Astrocyte of the cerebellum (primary cell): ENCODE data around the gene RPRM.
"Not testable (repeated sequence)": the region's sequence is repeated elsewhere in the genome, so short reads cannot be mapped to it uniquely, and the experiment has no call there.

Experiments used
- DNase-seq: peaks from one replicate; pipeline ENCODE4 v3.0.0-alpha.2; 2011; ENCODE audit warnings: low read depth
- H3K4me3 ChIP-seq: 2 replicates; pipeline ENCODE4 v1.5.1; 2011; ENCODE audit warnings: mild to moderate bottlenecking, low read depth, low read length, moderate library complexity
- in situ Hi-C: cut with HindIII; loops from 2 replicates; pipeline ENCODE4 v1.10.0; 2017; ENCODE audit warnings: low sequenced_read_pairs
- TF ChIP-seq, protein P1 (sequence below): IDR thresholded peaks from 2 replicates; pipeline ENCODE4 v1.5.1; 2012; ENCODE audit warnings: low read length, low read depth, moderate library complexity, mild to moderate bottlenecking; ENCODE audit errors: missing control alignments

Gene RPRM

DNA sequence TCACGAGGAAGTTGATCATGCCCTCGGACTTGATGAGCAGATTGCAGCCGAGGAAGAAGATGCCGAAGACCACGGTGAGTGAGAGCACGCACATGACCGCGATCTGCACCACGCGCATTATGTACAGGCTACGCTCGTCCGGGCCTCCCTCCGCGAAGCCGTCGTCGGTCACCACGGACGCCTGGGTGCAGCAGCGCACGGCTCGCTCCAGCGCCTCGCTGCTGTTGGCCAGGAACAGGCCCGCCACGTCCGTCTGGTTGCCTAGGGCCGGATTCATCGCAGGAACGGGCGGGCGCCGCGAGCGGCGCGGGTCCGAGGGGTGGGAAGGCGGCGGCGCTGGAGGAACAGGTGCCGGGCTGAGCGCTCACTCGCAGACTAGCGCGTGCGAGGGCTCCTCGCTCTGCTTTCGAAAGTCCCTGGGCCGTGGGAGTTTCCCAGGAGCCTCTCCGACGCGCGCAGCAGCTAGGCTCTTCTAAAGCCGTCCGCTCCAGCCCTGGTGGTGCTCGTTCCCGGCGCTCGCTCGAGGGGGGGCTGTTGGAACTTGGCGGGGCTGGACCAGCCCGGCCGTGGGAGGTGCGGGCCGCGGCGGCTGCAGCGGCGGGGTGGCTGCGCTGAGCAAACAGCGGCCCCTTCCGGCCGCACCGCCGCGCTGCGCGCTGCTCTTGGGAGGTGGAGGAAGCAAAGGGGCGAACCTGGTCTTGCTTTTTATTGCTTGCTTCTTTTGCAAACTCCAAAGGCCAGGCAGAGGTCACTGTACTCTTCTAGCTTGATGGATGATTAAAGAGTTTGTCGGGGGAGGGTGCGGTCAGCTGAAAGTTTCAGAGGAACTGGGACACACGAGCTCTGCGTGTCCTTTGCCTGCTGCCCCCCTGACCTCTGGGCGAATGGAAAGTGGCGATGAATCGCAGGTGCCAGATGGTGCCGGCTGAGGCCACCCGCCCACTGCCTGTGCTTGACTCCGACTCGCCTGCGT is at the start of gene RPRM:
RPRM (minus strand) TSS at position 474 of the 973 bp plus-strand sequence; CDS start at position 277, 197 bp downstream.
- peak within 1 kb of the TSS; percentile 42 for H3K4me3 ChIP-seq
- DNase-seq = peak; percentile 28
- TF ChIP-seq, protein P1, sequence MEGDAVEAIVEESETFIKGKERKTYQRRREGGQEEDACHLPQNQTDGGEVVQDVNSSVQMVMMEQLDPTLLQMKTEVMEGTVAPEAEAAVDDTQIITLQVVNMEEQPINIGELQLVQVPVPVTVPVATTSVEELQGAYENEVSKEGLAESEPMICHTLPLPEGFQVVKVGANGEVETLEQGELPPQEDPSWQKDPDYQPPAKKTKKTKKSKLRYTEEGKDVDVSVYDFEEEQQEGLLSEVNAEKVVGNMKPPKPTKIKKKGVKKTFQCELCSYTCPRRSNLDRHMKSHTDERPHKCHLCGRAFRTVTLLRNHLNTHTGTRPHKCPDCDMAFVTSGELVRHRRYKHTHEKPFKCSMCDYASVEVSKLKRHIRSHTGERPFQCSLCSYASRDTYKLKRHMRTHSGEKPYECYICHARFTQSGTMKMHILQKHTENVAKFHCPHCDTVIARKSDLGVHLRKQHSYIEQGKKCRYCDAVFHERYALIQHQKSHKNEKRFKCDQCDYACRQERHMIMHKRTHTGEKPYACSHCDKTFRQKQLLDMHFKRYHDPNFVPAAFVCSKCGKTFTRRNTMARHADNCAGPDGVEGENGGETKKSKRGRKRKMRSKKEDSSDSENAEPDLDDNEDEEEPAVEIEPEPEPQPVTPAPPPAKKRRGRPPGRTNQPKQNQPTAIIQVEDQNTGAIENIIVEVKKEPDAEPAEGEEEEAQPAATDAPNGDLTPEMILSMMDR = peak; percentile 79
- in situ Hi-C loops = no loop called here

DNA sequence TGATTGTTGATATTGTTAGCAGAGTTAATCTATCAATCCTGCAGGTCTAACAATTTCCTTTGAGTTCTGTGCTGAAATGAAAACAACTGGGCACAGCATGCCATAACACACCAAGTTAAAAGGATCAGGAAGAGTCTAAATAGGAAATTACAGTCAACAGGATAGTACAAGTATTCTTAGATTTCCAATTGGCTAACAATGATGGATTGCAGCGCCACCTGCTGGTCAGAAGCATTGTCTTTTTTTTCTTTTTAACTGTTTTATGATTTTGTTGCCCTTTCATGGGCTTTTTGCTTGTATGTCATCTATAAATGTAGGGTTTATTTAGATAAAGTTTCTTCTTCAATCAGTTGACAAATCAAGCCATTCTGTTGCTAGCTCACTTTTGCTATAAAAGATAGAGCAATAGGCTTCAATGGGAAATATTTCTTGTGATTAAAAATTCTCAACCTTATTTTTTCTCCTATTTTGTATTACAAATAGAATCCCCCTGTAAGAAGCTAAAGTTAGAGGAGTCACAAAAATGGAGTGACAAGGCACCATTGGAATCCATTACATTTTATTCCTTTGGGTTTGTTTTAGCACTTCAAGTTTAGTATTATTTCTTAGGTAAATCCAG is 40.8 kb upstream of the RPRM start:
- DNase-seq = peak; percentile 50
- TF ChIP-seq, protein P1 = peak; percentile 67
- in situ Hi-C loops = no loop called here
- H3K4me3 ChIP-seq = no peak overlapping the region

DNA sequence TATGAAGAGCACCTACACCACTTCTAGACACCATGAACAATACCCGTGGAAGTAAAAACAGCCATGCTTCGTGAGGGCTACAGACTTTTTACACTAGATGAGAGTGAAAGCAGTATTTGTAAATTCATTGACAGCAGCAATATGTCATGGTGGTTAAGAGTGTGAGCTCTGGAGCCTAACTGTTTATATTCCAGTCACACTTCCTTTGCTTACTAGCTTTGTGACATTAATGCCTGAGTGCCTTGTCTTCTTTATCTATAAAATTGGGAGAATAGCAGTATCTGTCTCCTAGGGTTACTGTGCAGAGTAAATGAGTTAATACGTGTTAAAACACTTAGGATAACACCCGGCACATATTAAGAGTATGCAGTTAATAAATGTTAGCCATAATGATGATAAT is 33.8 kb upstream of the RPRM start:
- in situ Hi-C loops = no loop called here
- DNase-seq = no peak
- no peak overlapping the region for H3K4me3 ChIP-seq
- TF ChIP-seq, protein P1 = no peak

DNA sequence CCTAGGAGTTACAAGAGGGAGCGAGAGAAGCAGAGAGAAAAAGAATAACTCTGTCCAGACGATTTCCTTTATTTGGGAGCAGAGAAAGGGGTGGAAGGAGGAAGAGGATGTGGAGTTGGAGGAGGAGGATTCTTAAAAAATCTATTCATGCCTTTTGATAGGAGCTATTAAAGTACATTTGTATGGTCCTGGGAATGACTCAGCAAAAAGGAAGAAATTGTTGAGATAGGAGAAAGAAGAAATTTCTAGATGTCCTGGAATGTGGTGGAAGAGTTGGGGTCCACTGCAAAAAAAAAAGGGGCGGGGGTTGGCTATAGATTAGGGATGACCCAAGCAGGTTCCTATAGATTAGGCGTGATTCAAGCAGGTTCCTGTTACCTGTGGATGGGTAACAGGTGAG is 32.4 kb upstream of the RPRM start:
- no peak overlapping the region for H3K4me3 ChIP-seq
- TF ChIP-seq, protein P1 = no peak
- in situ Hi-C loops = no loop called here
- DNase-seq = no peak

DNA sequence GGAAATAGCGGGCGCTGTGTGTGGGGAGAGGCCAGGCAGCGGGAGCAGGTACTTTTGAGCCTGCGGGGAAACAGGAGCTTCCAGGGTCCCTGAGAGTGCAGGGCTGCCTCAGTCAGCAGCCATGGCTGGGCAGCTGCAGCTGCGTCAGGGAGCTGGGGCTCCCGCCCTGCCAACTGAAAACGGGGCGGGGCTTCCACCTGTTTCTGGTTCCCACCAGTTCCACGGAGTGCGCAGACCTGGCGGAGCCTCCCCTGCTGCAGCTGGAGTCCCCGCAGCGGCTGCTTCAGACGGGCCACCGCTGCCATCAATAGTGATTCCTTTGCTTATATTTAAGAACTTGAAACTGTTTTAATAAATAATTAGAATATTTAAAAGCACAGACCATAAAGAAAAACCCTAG is 30.6 kb upstream of the RPRM start:
- in situ Hi-C loops = no loop called here
- DNase-seq = no peak
- TF ChIP-seq, protein P1 = no peak
- H3K4me3 ChIP-seq = no peak overlapping the region

DNA sequence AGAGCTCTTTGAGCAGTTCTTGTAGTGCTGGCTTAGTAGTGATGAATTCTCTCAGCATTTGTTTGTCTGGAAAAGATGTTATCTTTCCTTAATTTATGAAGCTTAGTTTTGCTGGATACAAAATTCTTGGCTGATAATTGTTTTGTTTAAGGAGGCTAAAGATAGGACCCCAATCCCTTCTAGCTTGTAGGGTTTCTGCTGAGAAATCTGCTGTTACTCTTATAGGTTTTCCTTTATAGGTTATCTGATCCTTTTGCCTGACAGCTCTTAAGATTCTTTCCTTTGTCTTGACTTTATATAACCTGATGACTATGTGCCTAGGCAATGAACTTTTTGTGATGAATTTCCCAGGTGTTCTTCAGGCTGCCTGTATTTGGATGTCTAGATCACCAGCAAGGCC is 27.9 kb upstream of the RPRM start:
- H3K4me3 ChIP-seq, DNase-seq, in situ Hi-C loops: not testable (repeated sequence)

DNA sequence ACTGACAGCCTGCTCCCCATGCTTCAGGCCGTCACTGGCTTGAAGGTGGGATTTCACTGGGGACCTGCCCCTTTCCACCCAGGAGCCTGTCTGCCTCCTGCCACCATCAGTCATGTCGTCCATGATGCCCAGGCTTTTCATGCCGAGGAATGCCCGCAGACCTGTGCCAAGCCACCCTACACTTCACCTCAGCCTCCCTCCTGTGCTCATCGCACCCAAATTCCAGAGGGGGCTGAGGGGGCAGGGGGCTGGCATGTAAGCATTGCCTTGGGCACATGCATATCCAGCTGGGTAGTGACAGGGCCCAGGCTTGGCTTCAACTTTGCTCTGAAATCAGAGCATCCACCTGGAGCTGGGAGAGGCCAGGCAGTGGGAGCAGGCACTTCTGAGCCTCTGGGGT is 20.9 kb upstream of the RPRM start:
- H3K4me3 ChIP-seq = no peak overlapping the region
- TF ChIP-seq, protein P1 = no peak
- in situ Hi-C loops = no loop called here
- DNase-seq = no peak
